Duodenal mucosa (tissue), 2 donors: ENCODE data around the gene FOSL2.
A peak's percentile ranks its signal among the peaks of the same experiment; 100 is the strongest.

Source experiments
- H3K27ac ChIP-seq: one replicate; pipeline ENCODE4 v1.7.0; 2013; ENCODE audit warnings: low read depth, low read length
- H3K27me3 ChIP-seq, 2 donors: one replicate each; pipeline ENCODE4 v1.7.0; 2013; ENCODE audit warnings: low read length in 2 of 2, control low read depth in 1 of 2; ENCODE audit not compliant: insufficient read depth in 2 of 2, control insufficient read depth in 1 of 2
- H3K36me3 ChIP-seq, 2 donors: one replicate each; pipeline ENCODE4 v1.7.0; 2013; ENCODE audit warnings: low read length in 2 of 2, control low read depth in 1 of 2; ENCODE audit not compliant: insufficient read depth in 2 of 2, control insufficient read depth in 1 of 2
- H3K4me1 ChIP-seq, 2 donors: one replicate each; pipeline ENCODE4 v1.7.0; 2013; ENCODE audit warnings: low read length in 2 of 2, control low read depth in 1 of 2; ENCODE audit not compliant: insufficient read depth in 2 of 2, control insufficient read depth in 1 of 2
- H3K4me3 ChIP-seq, 2 donors: one replicate each; pipeline ENCODE4 v1.7.0; 2013; ENCODE audit warnings: low read length in 2 of 2, low read depth in 1 of 2
- H3K9ac ChIP-seq, 2 donors: one replicate each; pipeline ENCODE4 v1.7.0; 2013; ENCODE audit warnings: low read length in 2 of 2, low read depth in 1 of 2
- H3K9me3 ChIP-seq, 2 donors: one replicate each; pipeline ENCODE4 v1.7.0; 2013; ENCODE audit warnings: low read length in 2 of 2, control low read depth in 1 of 2; ENCODE audit not compliant: control insufficient read depth in 1 of 2

FOSL2 gene

DNA sequence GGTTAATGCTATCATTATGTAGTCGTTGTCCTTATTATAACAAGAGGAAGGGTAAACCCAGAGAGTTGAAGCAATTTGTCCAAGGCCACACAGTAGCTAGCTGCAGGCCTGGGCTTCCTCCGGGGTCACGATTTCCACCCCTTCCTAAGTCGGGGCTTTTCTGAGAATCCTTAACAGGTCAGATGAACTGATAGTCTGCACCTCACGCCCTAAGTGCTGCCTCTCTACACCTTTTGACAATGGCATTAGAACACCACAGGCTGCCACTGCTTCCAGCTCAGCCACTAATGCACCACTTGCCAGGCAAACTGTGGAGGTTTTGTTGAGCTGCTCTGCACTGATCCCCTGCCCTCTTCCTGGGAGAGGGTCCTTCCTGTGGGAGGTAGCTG is 37.7 kb downstream of the FOSL2 start:
- Histone ChIP-seq H3K36me3 (no peaks in the 10 kb centered on the region), H3K4me1 (peaks cover 18 to 22% of the 10 kb centered on the region in 2 donors), H3K9me3 (peaks cover 0 to 6% of the 10 kb centered on the region in 2 donors), H3K27me3 (no peaks in the 10 kb centered on the region), H3K9ac (no peak overlapping the region), H3K4me3 (no peak overlapping the region), H3K27ac (no peak overlapping the region)

- Histone ChIP-seq H3K9me3 (peaks cover 0 to 6% of the 10 kb centered on the region in 2 donors), H3K9ac (no peak overlapping the region), H3K27ac (no peak overlapping the region), H3K27me3 (no peaks in the 10 kb centered on the region), H3K36me3 (no peaks in the 10 kb centered on the region), H3K4me3 (no peak overlapping the region), H3K4me1 (peaks cover 22 to 24% of the 10 kb centered on the region in 2 donors)
Measured at GRCh38 chr2:28430788-28431418, 38.2 kb downstream of the FOSL2 start.

- H3K4me1 ChIP-seq: peaks cover 30 to 32% of the 10 kb centered on the region in 2 donors
- peaks cover 0 to 6% of the 10 kb centered on the region in 2 donors for H3K9me3 ChIP-seq
- no peak overlapping the region for H3K27ac ChIP-seq
- no peaks in the 10 kb centered on the region for H3K27me3 ChIP-seq
- no peak overlapping the region for H3K4me3 ChIP-seq
- no peak overlapping the region for H3K9ac ChIP-seq
- H3K36me3 ChIP-seq: no peaks in the 10 kb centered on the region
Measured at GRCh38 chr2:28431741-28432140, 39.1 kb downstream of the FOSL2 start.

GRCh38 chr2:28432362-28432761 is 39.7 kb downstream of the FOSL2 start:
- Histone ChIP-seq H3K27ac (no peak overlapping the region), H3K36me3 (no peaks in the 10 kb centered on the region), H3K4me1 (peaks cover 35 to 37% of the 10 kb centered on the region in 2 donors), H3K4me3 (no peak overlapping the region), H3K27me3 (no peaks in the 10 kb centered on the region), H3K9ac (no peak overlapping the region), H3K9me3 (peaks cover 0 to 6% of the 10 kb centered on the region in 2 donors)

- Histone ChIP-seq H3K9me3 (peaks cover 0 to 6% of the 10 kb centered on the region in 2 donors), H3K4me3 (no peak overlapping the region), H3K27me3 (no peaks in the 10 kb centered on the region)
Measured at GRCh38 chr2:28433215-28433614, 40.6 kb downstream of the FOSL2 start.

DNA sequence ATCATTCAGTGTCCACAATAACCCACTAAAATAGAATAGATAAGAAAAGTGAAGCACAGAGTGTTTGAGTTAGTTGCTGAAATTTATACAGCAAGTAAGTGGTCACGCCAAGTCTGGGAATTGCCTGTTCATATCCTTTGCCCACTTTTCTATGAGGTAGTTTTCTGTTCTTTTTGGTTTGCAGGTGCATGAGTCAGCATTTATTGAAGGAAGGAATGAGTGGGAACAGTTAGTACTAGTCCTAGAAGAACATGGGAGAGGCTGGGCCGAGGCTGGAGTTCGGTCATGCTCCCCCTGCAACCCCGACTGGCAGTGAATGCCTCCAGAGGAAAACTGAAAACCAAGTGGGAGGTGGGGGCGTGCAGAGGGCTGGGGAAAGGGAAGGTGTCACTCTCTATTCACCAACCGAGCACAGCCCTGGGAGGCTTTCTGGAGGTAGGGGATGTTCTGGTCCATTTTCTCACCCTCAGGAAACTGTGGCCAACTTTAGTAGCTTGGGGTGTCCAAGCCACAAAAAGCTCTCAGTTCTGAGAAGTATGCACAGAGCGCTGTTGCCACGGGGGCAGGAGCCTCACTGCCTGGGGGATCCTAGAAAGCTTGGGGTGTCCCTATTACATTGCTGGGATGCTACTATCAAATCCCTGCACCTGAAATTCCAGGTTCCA is 41.4 kb downstream of the FOSL2 start:
- Histone ChIP-seq H3K27ac (no peak overlapping the region), H3K27me3 (no peaks in the 10 kb centered on the region), H3K9ac (no peak overlapping the region), H3K36me3 (no peaks in the 10 kb centered on the region), H3K9me3 (peaks cover 0 to 6% of the 10 kb centered on the region in 2 donors), H3K4me3 (no peak overlapping the region), H3K4me1 (peaks cover 42 to 43% of the 10 kb centered on the region in 2 donors)

More at GRCh38 chr2:28433215-28433614, 40.6 kb downstream of the FOSL2 start:
- no peaks in the 10 kb centered on the region for H3K36me3 ChIP-seq
- H3K4me1 ChIP-seq: peaks cover 42% of the 10 kb centered on the region in 2 donors
- H3K27ac ChIP-seq: no peak overlapping the region
- H3K9ac ChIP-seq: no peak overlapping the region

DNA sequence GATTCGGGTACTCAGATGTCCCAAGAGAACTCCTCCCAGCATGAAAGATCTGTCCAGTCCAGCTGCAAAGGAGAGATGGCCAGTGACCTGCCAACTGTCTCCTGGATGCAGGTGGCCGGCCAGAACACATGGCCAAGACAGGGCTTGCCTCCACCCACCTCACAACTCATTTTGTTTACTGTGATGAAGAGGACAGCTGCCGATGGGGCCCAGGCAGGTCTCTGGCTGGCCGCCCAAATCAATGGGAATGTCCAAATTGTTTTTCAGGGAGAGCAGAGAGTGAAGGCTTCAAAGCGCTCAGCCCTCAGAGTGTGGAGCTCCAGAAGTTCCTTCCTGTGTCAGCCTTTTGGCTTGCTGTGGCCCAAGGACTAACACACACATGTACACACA is 41.9 kb downstream of the FOSL2 start:
- H3K4me3 ChIP-seq: no peak overlapping the region
- no peak overlapping the region for H3K9ac ChIP-seq
- H3K9me3 ChIP-seq: peaks cover 0 to 6% of the 10 kb centered on the region in 2 donors
- peaks cover 42 to 43% of the 10 kb centered on the region in 2 donors for H3K4me1 ChIP-seq
- no peaks in the 10 kb centered on the region for H3K27me3 ChIP-seq
- no peak overlapping the region for H3K27ac ChIP-seq
- H3K36me3 ChIP-seq: no peaks in the 10 kb centered on the region

GRCh38 chr2:28435241-28435640 is 42.6 kb downstream of the FOSL2 start:
- Histone ChIP-seq H3K4me3 (no peak overlapping the region), H3K9ac (no peak overlapping the region), H3K36me3 (no peaks in the 10 kb centered on the region), H3K9me3 (peaks cover 0 to 6% of the 10 kb centered on the region in 2 donors), H3K27me3 (no peaks in the 10 kb centered on the region), H3K27ac (no peak overlapping the region), H3K4me1 (peaks cover 36 to 38% of the 10 kb centered on the region in 2 donors)

GRCh38 chr2:28435814-28436351 is 43.2 kb downstream of the FOSL2 start:
- Histone ChIP-seq H3K4me1 (peaks cover 32% of the 10 kb centered on the region in 2 donors), H3K36me3 (no peaks in the 10 kb centered on the region), H3K27me3 (no peaks in the 10 kb centered on the region), H3K27ac (no peak overlapping the region), H3K4me3 (no peak overlapping the region), H3K9ac (peak overlapping the region in 1 of 2 donors; percentile 33), H3K9me3 (peaks cover 0 to 6% of the 10 kb centered on the region in 2 donors)

DNA sequence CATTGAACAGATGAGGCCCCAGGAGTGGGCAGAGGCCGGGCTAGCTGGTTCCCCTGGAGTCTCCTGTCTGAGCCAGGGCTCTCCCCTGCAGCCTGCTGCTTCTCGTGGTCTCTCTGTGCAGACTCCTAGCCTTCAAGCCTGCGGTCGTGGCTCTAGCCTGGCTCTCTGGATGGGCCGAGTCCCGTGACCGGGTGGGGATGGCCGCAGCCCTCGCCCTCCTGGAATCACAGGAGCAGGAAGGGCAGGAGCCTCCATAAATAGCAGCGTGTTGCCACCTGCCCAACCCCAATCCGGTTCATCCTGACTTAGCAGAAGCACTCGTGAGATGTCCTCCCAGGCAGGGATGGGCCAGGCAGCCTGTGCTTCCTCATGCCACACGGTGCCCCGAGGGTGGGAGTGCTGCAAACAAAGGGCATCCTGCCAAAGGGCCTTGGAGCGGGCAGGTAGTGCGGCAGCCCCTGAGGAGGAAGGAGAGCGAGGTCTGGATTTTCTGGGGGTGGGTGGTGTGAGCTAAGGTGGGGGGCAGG is 43.9 kb downstream of the FOSL2 start:
- no peak overlapping the region for H3K4me3 ChIP-seq
- no peaks in the 10 kb centered on the region for H3K27me3 ChIP-seq
- H3K9me3 ChIP-seq: peaks cover 0 to 6% of the 10 kb centered on the region in 2 donors
- H3K36me3 ChIP-seq: no peaks in the 10 kb centered on the region
- H3K27ac ChIP-seq: no peak overlapping the region
- H3K4me1 ChIP-seq: peaks cover 32% of the 10 kb centered on the region in 2 donors
- H3K9ac ChIP-seq: peak overlapping the region in 1 of 2 donors; percentile 33
